Body of pancreas (tissue), 4 donors: ENCODE data around the gene F8. TPM values are rescaled to one million over a fixed set of nuclear protein-coding genes. Genes with fewer than 3 reads are reported as not detected.

Source experiments
- ATAC-seq: fragments of 150-250 bp; one replicate; pipeline ENCODE4 v1.9.1; 2016
- DNase-seq, 4 donors: peaks; one replicate each; pipeline ENCODE4 v3.0.0-alpha.2; 2019
- H3K27ac ChIP-seq, 4 donors: fragments of 200-600 bp; sonication (generic); 1 replicate in 3 of 4; 2 replicates in 1 of 4; pipeline versions ENCODE4 v1.5.1 to v1.6.1; 2016 to 2019; ENCODE audit warnings: mild to moderate bottlenecking in 1 of 4, mixed read lengths in 1 of 4, moderate library complexity in 1 of 4
- H3K27me3 ChIP-seq, 2 donors: fragments of 200-600 bp; sonication (generic); one replicate each; pipeline ENCODE4 v1.6.0; 2016; ENCODE audit warnings: mild to moderate bottlenecking in 1 of 2
- H3K36me3 ChIP-seq, 2 donors: fragments of 200-600 bp; sonication (generic); replicated peaks in 1 of 2; 2 replicates each; pipeline ENCODE4 v1.5.1; 2016; ENCODE audit warnings: low read depth in 2 of 2; ENCODE audit not compliant: insufficient read depth in 1 of 2
- H3K4me1 ChIP-seq: fragments of 200-600 bp; sonication (generic); one replicate; pipeline ENCODE4 v1.6.0; 2016
- H3K4me3 ChIP-seq, 2 donors: fragments of 200-600 bp; sonication (generic); 1 replicate in 1 of 2; 2 replicates in 1 of 2; pipeline ENCODE4 v1.5.1; 2016 to 2019
- H3K9me3 ChIP-seq, 3 donors: fragments of 200-600 bp; sonication (generic); 1 replicate in 2 of 3; 2 replicates in 1 of 3; pipeline ENCODE4 v1.5.1; 2016
- CTCF ChIP-seq, 7 experiments: fragments of 450-650 bp in 4 of 7; fragments of 200-600 bp in 3 of 7; sonication (generic) in 3 of 7; IDR thresholded peaks; one replicate each; pipeline ENCODE4 v1.5.1; 2016 to 2019; ENCODE audit warnings: antibody characterized with exemption in 7 of 7
- POLR2A ChIP-seq, 3 donors: fragments of 450-650 bp; IDR thresholded peaks; one replicate each; pipeline ENCODE4 v1.6.1; 2016; ENCODE audit warnings: antibody characterized with exemption in 3 of 3, mild to moderate bottlenecking in 2 of 3
- WGBS, 2 donors: methylation state at CpG; one replicate each; pipeline ENCODE4 v1.1.5; 2017; 5-methylcytosine and 5-hydroxymethylcytosine counted together
- intact Hi-C: fragments of 100-400 bp; cut with DNase I; formaldehyde crosslinking; loops from one replicate; pipeline ENCODE4 v1.15.1; 2023
- total RNA-seq, 2 donors: library from RNA; depleted of rRNA; stranded (reverse); fragments of >200 nt; gene quantifications; one replicate each; pipeline ENCODE4 v1.1.0, GENCODE V29; 2016

Gene F8
- 1 to 10 TPM; 5.7 to 9.2 TPM for total RNA-seq

- TF ChIP-seq POLR2A (IDR thresholded peaks at IDR 0.05), result peak in 1 of 3 donors; percentile 37
- TF ChIP-seq CTCF (IDR thresholded peaks at IDR 0.05), result no peak
- Histone ChIP-seq H3K4me1 (peaks cover 20% of the 10 kb centered on the region), H3K4me3 (no peak within 1 kb of the TSS), H3K27ac (peak within 1 kb of the TSS in 1 of 4 donors; percentile 30), H3K36me3 (no peaks in the 10 kb centered on the region), H3K27me3 (no peaks in the 10 kb centered on the region), H3K9me3 (no peaks in the 10 kb centered on the region)
- no peak for ATAC-seq
- no peak for DNase-seq
- intact Hi-C loops, result no loop called here
- 0 to 7% methylated on average over 1 of the region's 1 CpG for WGBS, 2 donors
Observed at GRCh38 chrX:155022585-155022984, at the start of gene F8. F8 (minus strand) TSS chrX:155022723; CDS start chrX:155022552, 171 bp downstream.

DNA sequence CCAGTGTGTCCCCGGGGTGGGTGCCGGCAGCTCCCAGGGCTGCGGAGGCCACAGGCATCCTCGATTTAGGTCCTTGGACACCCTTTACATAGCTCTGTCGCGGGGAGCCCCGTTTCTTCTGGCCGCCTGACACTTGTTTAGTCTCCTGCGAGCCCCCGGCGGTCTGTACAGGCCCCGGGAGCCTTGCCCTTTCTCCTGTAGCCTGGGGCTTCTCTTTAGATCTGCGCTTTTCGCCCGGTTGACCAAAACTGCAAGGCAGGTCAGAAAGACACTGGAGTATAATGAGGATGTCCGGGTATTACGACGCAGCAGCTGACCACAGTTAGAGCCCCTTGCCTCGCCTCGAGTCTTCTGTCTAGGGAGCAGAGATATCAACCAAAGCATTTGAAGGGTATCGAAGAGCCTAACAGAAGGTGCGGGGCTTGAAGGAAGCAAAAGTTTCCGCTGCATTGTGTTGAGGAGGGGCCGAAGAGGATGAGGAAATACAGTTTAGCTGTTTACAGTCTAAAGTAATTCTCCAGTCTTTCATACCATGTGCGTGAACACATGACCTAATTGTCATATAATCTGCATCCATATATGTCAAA is 49.3 kb upstream of the F8 start:
- H3K27ac ChIP-seq, result peak overlapping the region; percentile 26 to 84 (median 72)
- peak; percentile 5 for ATAC-seq
- WGBS, 2 donors, result 0% methylated on average over 5 to 22 of the region's 25 CpGs
- TF ChIP-seq CTCF (IDR thresholded peaks at IDR 0.05), result no peak
- TF ChIP-seq POLR2A (IDR thresholded peaks at IDR 0.05), result peak in 1 of 3 donors; percentile 15
- peak overlapping the region; percentile 12 to 26 for H3K4me3 ChIP-seq
- no peaks in the 10 kb centered on the region for H3K27me3 ChIP-seq
- DNase-seq, result peak in 1 of 4 donors; percentile 10
- no peaks in the 10 kb centered on the region for H3K36me3 ChIP-seq
- no peaks in the 10 kb centered on the region for H3K9me3 ChIP-seq
- intact Hi-C loops, result no loop called here
- peaks cover 16% of the 10 kb centered on the region for H3K4me1 ChIP-seq

DNA sequence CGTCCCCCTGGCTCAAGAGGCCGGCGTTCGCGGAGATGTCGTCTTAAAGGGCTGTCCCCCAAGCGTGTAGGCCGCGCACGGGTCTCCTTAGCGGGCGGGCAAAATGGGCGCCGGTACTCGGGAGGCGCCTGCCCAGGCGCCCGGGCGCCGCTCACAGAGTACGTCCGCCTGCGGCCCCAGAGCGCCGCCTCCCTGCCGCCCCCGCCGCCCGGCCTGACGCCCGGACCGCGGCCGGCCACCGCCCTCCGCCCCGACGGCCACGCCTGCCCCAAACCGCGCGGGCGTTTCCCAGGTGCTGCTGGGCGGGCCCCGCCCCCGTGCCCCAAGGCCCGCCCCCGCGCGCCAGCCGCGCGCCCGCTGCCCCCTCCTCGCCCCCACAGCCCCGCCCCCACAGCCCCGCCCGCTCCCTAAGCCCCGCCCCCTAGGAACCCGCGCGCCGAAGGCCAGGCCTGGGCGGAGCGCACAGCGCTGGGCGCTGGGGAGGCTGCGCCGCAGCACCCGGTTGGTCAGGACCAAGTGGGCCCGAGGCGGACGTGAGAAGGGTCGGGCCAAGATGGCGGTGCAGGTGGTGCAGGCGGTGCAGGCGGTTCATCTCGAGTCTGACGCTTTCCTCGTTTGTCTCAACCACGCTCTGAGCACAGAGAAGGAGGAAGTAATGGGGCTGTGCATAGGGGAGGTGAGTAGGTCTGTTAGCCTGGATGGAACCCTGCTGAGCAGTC is 48.6 kb upstream of the F8 start, which contains the start of the genes BRCC3, CMC4 and MTCP1:
Gene BRCC3 (plus strand): TSS at position 534 of the 719 bp plus-strand sequence. CDS start 20 bp downstream, at position 554.
Gene CMC4 (minus strand): TSS at position 162 of the 719 bp plus-strand sequence. CDS start 7,113 bp downstream, outside the sequence.
Gene MTCP1 (minus strand): TSS at position 162 of the 719 bp plus-strand sequence. CDS start 5,126 bp downstream, outside the sequence.
- no peaks in the 10 kb centered on the region for H3K36me3 ChIP-seq
- no peaks in the 10 kb centered on the region for H3K9me3 ChIP-seq
- TF ChIP-seq POLR2A (IDR thresholded peaks at IDR 0.05), result peak; percentile 44 to 73 (median 71)
- peak in 2 of 7 experiments; percentile 12 to 20 for TF ChIP-seq CTCF (IDR thresholded peaks at IDR 0.05)
- H3K27me3 ChIP-seq, result no peaks in the 10 kb centered on the region
- peak; percentile 82 to 86 (median 84) for DNase-seq
- intact Hi-C loops, result no loop called here
- 1% methylated on average over 29 of the region's 81 CpGs; no CpG with 5 or more reads in 1 of the 2 donors for WGBS, 2 donors
- H3K27ac ChIP-seq, result peak within 1 kb of the TSS; percentile 48 to 92 (median 80)
- H3K4me3 ChIP-seq, result peak within 1 kb of the TSS; percentile 26 to 32
- peaks cover 17% of the 10 kb centered on the region for H3K4me1 ChIP-seq
- ATAC-seq, result peak; percentile 92

- 0 to 1% methylated on average over 1 to 16 of the region's 16 CpGs for WGBS, 2 donors
- Histone ChIP-seq H3K4me1 (peaks cover 23% of the 10 kb centered on the region), H3K9me3 (no peaks in the 10 kb centered on the region), H3K27ac (peak overlapping the region; percentile 48 to 92 (median 80)), H3K4me3 (peak overlapping the region; percentile 22 to 32), H3K27me3 (no peaks in the 10 kb centered on the region), H3K36me3 (no peaks in the 10 kb centered on the region)
- ATAC-seq, result peak; percentile 17
- DNase-seq, result no peak
- intact Hi-C loops, result no loop called here
- TF ChIP-seq CTCF (IDR thresholded peaks at IDR 0.05), result no peak
- no peak for TF ChIP-seq POLR2A (IDR thresholded peaks at IDR 0.05)
Observed at GRCh38 chrX:155070663-155070974, 48.1 kb upstream of the F8 start.
